Endothelial cell of umbilical vein (primary cell): Measurements from ENCODE around the gene MAPK11. TPM values are rescaled to one million over a fixed set of nuclear protein-coding genes. Genes with fewer than 3 reads are reported as not detected.

Experiments
- BruUV-seq: library from RNA; stranded (reverse); fragments of 400-500 nt; replicated peaks from 2 replicates; lab custom pipeline; 2021; lab: Mats Ljungman, UMichigan
- CTCF ChIA-PET: fragments of 300-600, 350-600 bp; sonication (Branson Sonifier 250); formaldehyde crosslinking; loops from one replicate; lab custom pipeline; 2021; ENCODE audit warnings: antibody characterized with exemption, inconsistent platforms; lab: Charles Lee
- POLR2A ChIA-PET: fragments of 300-600, 350-600 bp; sonication (Branson Sonifier 250); formaldehyde crosslinking; loops from one replicate; lab custom pipeline; 2021; ENCODE audit warnings: antibody characterized with exemption, inconsistent platforms; lab: Charles Lee
- DNase-seq: peaks from one replicate; pipeline ENCODE4 v3.0.0-alpha.2; 2011; ENCODE audit warnings: low read depth, low spot score
- FAIRE-seq: peaks from 2 replicates; lab custom pipeline; 2011; peaks lifted over from hg19 to GRCh38; lab: Jason Lieb, UNC
- H2AFZ ChIP-seq: 2 replicates; pipeline ENCODE4 v1.6.0; 2012; ENCODE audit warnings: low read depth, low read length, control low read depth, inconsistent platforms
- H3K27ac ChIP-seq: 2 replicates; pipeline ENCODE4 v1.5.1; 2011; ENCODE audit warnings: low read depth, mild to moderate bottlenecking, control low read depth, low read length, moderate library complexity; ENCODE audit not compliant: insufficient read depth
- H3K27me3 ChIP-seq, 2 experiments: 2 replicates each; pipeline versions ENCODE4 v1.6.0 to v1.6.1; 2011; ENCODE audit warnings: low read length in 2 of 2, mixed read lengths in 1 of 2; ENCODE audit not compliant: control insufficient read depth in 2 of 2, insufficient read depth in 2 of 2
- H3K36me3 ChIP-seq, 2 experiments: 2 replicates in 1 of 2; 3 replicates in 1 of 2; pipeline ENCODE4 v1.5.1; 2011; ENCODE audit warnings: low read length in 2 of 2, mild to moderate bottlenecking in 1 of 2, moderate library complexity in 1 of 2; ENCODE audit not compliant: control insufficient read depth in 2 of 2, insufficient read depth in 2 of 2; ENCODE audit errors: extremely low read depth in 1 of 2
- H3K4me1 ChIP-seq: 3 replicates; pipeline ENCODE4 v1.5.1; 2011; ENCODE audit warnings: mild to moderate bottlenecking, low read length; ENCODE audit not compliant: control insufficient read depth, insufficient read depth; ENCODE audit errors: extremely low read depth
- H3K4me2 ChIP-seq: 2 replicates; pipeline ENCODE4 v1.6.1; 2011; ENCODE audit warnings: low read length, control low read depth, mixed read lengths; ENCODE audit not compliant: insufficient read depth
- H3K4me3 ChIP-seq, 3 experiments: fragments of 200-600 bp in 1 of 3; sonication (generic), shearing (Covaris generic) in 1 of 3; replicated peaks in 1 of 3; 2 replicates each; pipeline ENCODE4 v1.5.1; 2011 to 2016; ENCODE audit warnings: control low read depth in 3 of 3, low read length in 3 of 3, mild to moderate bottlenecking in 2 of 3, inconsistent platforms in 1 of 3, low read depth in 1 of 3, moderate library complexity in 1 of 3; ENCODE audit not compliant: insufficient read depth in 1 of 3
- H3K79me2 ChIP-seq: 2 replicates; pipeline ENCODE4 v1.6.0; 2012; ENCODE audit warnings: low read length, inconsistent platforms; ENCODE audit not compliant: control insufficient read depth, insufficient read depth
- H3K9ac ChIP-seq: replicated peaks from 2 replicates; pipeline ENCODE3; 2011; ENCODE audit warnings: low read length, control low read depth; ENCODE audit not compliant: insufficient read depth; ENCODE audit errors: extremely low read depth
- H3K9me1 ChIP-seq: replicated peaks from 3 replicates; pipeline ENCODE4 v1.6.0; 2011; ENCODE audit warnings: mild to moderate bottlenecking, low read length; ENCODE audit not compliant: control insufficient read depth, insufficient read depth; ENCODE audit errors: extremely low read depth
- H3K9me3 ChIP-seq: replicated peaks from 2 replicates; pipeline ENCODE4 v1.5.1; 2012; ENCODE audit warnings: low read length, inconsistent platforms; ENCODE audit not compliant: control insufficient read depth, insufficient read depth
- H4K20me1 ChIP-seq: replicated peaks from 2 replicates; pipeline ENCODE3; 2011; ENCODE audit warnings: mild to moderate bottlenecking, low read length; ENCODE audit not compliant: control insufficient read depth, insufficient read depth; ENCODE audit errors: extremely low read depth
- EZH2 ChIP-seq: IDR thresholded peaks from 2 replicates; pipeline ENCODE4 v1.6.1; 2012; ENCODE audit warnings: borderline replicate concordance, low read depth, mild to moderate bottlenecking, moderate library complexity, low read length, inconsistent platforms; ENCODE audit not compliant: severe bottlenecking
- FOS ChIP-seq: IDR thresholded peaks from 2 replicates; pipeline ENCODE4 v1.6.1; 2011; ENCODE audit warnings: mild to moderate bottlenecking, low read length, moderate library complexity, borderline replicate concordance; ENCODE audit not compliant: insufficient read depth
- GATA2 ChIP-seq: IDR thresholded peaks from 2 replicates; pipeline ENCODE4 v1.7.0; 2011; ENCODE audit warnings: low read depth, mild to moderate bottlenecking, moderate library complexity, mixed read lengths, low read length; ENCODE audit not compliant: insufficient read length, insufficient read depth
- JUN ChIP-seq: IDR thresholded peaks from 2 replicates; pipeline ENCODE4 v1.6.1; 2011; ENCODE audit warnings: borderline replicate concordance, low read depth; ENCODE audit not compliant: insufficient read length, insufficient read depth
- MAX ChIP-seq: IDR thresholded peaks from 2 replicates; pipeline ENCODE4 v1.6.1; 2011; ENCODE audit not compliant: insufficient read depth, insufficient read length
- MYC ChIP-seq: IDR thresholded peaks from one replicate; pipeline ENCODE4 v1.6.1; 2011; ENCODE audit warnings: mild to moderate bottlenecking, low read depth, low read length
- POLR2A ChIP-seq: IDR thresholded peaks from 2 replicates; pipeline ENCODE4 v1.6.1; 2012; ENCODE audit warnings: low read depth, mild to moderate bottlenecking, control low read depth, low read length
- POLR2AphosphoS5 ChIP-seq: IDR thresholded peaks from 2 replicates; pipeline ENCODE4 v1.6.1; 2012; ENCODE audit warnings: low read depth, mild to moderate bottlenecking, control low read depth, low read length, moderate library complexity; ENCODE audit not compliant: insufficient read depth
- dilution Hi-C: fragments of 300-500 bp; cut with MboI; formaldehyde crosslinking; loops from one replicate; pipeline ENCODE4 v1.15.0; 2019; ENCODE audit warnings: low sequenced_read_pairs; ENCODE audit not compliant: extremely low pct_ligation_motif_present
- intact Hi-C: fragments of 100-400 bp; cut with micrococcal nuclease; formaldehyde crosslinking; loops from one replicate; pipeline ENCODE4 v1.10.0; 2022
- polyA plus RNA-seq, 4 experiments: library from polyadenylated mRNA; depleted of rRNA in 3 of 4; stranded (reverse) in 3 of 4; unstranded in 1 of 4; fragments of >200 nt; gene quantifications; 2 replicates each; pipeline versions ENCODE4 v1.2.1 to v1.2.3, GENCODE V29; 2011 to 2012; ENCODE audit warnings: missing spikeins in 1 of 4
- total RNA-seq: library from RNA; stranded (reverse); gene quantifications from 2 replicates; pipeline ENCODE4 v1.2.3, GENCODE V29; 2021
- TF ChIP-seq, protein P1 (sequence below), 2 donors: IDR thresholded peaks; 1 replicate in 1 of 2; 2 replicates in 1 of 2; pipeline ENCODE4 v1.5.1; 2011; ENCODE audit warnings: low read length in 2 of 2, mild to moderate bottlenecking in 2 of 2, moderate library complexity in 2 of 2, control low read depth in 1 of 2, inconsistent platforms in 1 of 2, low read depth in 1 of 2; ENCODE audit not compliant: insufficient read depth in 1 of 2; ENCODE audit errors: extremely low read depth in 1 of 2

Gene MAPK11
- total and polyA plus RNA-seq, 2 donors (not counting 3 experiments of a cell fraction or from before 2014, with no cell fraction given), result 22.8 to 26.3 TPM

GRCh38 chr22:50256258-50256862 lies 13.8 kb downstream of the MAPK11 start:
- Histone ChIP-seq H3K4me3 (no peak overlapping the region), H4K20me1 (no peaks in the 10 kb centered on the region), H3K27ac (no peak overlapping the region), H2AFZ (no peak overlapping the region), H3K9ac (no peak overlapping the region), H3K9me1 (no peaks in the 10 kb centered on the region), H3K27me3 (no peaks in the 10 kb centered on the region), H3K36me3 (peaks cover 0 to 36% of the 10 kb centered on the region in 2 experiments), H3K79me2 (peaks cover 22% of the 10 kb centered on the region), H3K4me2 (no peak overlapping the region), H3K9me3 (no peaks in the 10 kb centered on the region), H3K4me1 (peaks cover 10% of the 10 kb centered on the region)
- ChIA-PET CTCF (interaction anchor here (1.4 kb wide), 1 partner anchor 11 kb away, joined by 6 read pairs; no protein-coding TSS in a partner anchor), POLR2A (no interaction called here)
- no peak for FAIRE-seq
- dilution Hi-C loops (no loop called here), intact Hi-C loops (no loop called here)
- DNase-seq, result no peak
- no peak for TF ChIP-seq EZH2
- no peak for TF ChIP-seq FOS
- TF ChIP-seq POLR2AphosphoS5, result no peak
- no peak for TF ChIP-seq MAX
- TF ChIP-seq MYC, result no peak
- TF ChIP-seq JUN, result no peak
- TF ChIP-seq, protein P1, sequence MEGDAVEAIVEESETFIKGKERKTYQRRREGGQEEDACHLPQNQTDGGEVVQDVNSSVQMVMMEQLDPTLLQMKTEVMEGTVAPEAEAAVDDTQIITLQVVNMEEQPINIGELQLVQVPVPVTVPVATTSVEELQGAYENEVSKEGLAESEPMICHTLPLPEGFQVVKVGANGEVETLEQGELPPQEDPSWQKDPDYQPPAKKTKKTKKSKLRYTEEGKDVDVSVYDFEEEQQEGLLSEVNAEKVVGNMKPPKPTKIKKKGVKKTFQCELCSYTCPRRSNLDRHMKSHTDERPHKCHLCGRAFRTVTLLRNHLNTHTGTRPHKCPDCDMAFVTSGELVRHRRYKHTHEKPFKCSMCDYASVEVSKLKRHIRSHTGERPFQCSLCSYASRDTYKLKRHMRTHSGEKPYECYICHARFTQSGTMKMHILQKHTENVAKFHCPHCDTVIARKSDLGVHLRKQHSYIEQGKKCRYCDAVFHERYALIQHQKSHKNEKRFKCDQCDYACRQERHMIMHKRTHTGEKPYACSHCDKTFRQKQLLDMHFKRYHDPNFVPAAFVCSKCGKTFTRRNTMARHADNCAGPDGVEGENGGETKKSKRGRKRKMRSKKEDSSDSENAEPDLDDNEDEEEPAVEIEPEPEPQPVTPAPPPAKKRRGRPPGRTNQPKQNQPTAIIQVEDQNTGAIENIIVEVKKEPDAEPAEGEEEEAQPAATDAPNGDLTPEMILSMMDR (IDR thresholded peaks at IDR 0.05; ENCODE audit: extremely low read depth in 1 of 2, insufficient read depth in 1 of 2, low read depth in 1 of 2, low read length in 2 of 2), result no peak
- TF ChIP-seq POLR2A, result no peak
- TF ChIP-seq GATA2, result no peak
- BruUV-seq, result no TSS peak
